ENCODE measurements around the gene MAP4K5. TPM values are rescaled to one million over a fixed set of nuclear protein-coding genes. Genes with fewer than 3 reads are reported as not detected.
"Not testable (repeated sequence)": the region's sequence is repeated elsewhere in the genome, so short reads cannot be mapped to it uniquely, and the experiment has no call there.

The MAP4K5 gene
- total RNA-seq (ENCODE audit: insufficient read depth, low replicate concordance) = 179 TPM

DNA sequence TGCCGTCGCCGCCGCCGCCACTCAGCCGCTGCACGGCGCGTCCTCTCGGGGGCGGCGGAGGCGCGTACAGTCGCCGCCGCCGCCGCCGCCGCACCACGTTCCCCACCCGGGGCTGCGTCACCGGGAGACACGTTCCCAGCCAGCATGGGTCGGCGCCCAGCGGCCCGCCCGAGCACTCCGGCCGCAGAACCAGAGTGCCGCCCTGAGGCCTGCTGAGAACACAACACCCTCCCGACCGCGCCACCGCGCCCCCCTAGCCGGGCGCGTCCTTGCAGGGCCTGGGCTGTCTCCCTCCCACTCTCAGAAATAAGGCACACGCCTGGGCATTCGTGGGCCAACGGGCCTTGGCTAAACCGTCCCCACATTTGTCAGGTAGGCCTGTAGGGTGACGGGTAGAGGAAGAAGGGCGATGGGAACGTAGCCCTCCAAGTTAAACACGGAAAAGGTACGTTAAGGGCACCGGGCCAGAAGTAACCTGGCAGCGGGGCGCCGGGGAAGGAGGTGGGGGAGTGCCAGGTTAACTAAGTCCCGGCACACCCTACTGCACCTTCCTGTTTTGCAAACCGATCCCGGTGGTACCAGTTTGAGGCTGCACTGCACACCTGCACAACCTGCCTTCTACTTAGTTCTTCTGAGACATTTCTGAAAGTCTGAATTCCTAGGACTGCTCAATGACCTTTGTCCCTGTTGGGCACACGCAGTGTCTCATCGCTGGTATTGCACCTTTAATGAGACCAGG is at the start of gene MAP4K5:
Gene MAP4K5, minus strand, starts transcription at position 68 of the 739 bp plus-strand sequence. CDS start 520 bp downstream, outside the sequence.
- peak; percentile 93 for DNase-seq (ENCODE audit: low spot score)

DNA sequence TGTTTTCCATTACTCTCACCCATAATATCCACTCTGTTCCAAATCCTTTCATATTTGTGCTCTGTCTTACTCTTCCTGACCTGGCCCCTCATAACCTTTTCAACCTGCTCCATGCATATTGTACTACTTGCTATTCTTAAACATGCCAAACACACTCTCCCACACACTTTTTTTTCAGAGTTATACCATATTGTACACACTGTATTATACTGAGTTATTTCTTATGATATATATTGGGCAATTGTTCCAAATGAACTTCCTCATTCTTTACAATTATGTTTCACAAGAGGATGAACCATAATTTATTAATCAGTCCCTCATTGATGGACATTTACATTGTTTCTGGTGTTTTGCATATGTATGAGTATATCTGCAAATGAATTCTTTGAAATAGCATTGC is 46.1 kb upstream of the MAP4K5 start:
- DNase-seq (ENCODE audit: low spot score) = no peak

DNA sequence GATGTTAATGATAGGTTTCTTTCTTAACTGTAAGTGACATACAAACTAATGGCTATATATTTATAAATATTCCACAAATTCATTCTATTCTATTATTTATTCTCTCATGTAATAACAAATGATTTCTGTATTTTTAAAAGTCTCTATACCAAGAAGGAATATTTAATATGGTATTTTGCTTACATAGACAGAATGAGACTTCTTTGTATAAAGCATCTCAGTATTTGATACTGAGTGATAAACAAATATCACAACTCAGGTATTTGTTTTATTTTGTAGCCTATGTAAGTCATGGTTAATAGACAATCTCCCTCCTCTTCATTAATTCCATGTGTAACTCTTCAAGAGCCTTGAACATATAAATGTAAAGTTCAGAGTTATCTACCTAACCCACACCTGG is 45.6 kb upstream of the MAP4K5 start:
- no peak for DNase-seq (ENCODE audit: low spot score)

DNA sequence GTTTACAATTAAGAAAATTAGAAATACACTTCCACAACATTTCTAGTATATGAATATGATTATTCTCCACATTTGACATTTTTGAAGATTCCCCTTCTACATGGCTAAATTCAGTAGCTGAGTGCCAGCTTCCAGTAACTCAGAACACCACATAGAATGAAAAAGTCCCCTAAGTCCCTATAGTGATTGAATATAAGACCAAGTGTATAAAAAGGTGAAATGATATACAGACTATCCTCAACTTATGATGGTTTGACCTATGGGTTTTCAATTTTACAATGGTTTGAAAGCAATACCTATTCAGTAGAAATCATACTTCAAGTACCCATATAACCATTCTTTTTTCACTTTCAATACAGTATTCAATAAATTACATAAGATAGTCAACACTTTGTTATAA is 43.4 kb upstream of the MAP4K5 start:
- no peak for DNase-seq (ENCODE audit: low spot score)

DNA sequence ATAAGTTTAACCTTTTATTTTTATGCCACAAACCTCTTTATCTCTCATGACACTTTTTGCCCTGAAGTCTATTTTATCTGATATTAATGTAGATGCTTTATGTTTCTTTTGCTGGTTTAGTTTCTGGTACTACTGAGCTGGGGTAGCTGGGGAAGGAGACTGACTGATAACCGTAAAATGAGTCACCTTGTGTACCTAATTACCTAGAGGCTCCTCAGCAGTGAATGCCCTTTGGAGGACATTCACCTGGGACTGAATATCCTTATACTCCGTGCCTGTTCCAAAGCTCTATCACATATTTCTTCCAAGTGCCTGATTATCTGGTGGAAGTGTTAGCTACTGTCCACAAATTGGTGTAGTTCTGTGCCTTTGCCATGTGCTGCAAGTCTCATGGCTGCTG is 41.5 kb upstream of the MAP4K5 start:
- no peak for DNase-seq (ENCODE audit: low spot score)

DNA sequence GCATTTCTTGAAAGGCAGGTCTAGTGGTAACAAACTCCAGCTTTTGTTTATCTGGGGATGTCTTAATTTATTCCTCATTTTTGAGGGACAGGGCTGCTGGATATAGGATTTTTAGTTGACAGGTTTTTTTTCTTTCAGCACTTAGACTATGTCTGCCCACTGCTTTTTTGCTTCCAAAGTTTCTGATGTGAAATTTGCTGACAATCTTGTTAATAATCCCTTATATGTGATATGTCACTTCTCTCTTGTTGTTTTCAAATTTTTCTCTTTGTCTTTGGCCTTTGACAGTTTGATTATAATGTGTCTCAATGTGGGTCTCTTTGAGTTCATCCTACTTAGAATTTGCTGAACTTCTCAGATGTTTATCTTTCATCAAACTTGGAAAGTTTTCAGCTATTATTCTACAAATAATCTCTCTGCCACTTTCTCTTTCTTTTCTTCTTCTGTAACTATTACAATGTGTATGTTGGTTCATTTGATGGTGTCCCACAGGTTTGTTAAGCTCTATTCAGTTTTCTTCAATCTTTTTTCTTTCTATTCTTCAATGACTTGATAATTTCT is 37.4 kb upstream of the MAP4K5 start:
- DNase-seq (ENCODE audit: low spot score) = no peak

DNA sequence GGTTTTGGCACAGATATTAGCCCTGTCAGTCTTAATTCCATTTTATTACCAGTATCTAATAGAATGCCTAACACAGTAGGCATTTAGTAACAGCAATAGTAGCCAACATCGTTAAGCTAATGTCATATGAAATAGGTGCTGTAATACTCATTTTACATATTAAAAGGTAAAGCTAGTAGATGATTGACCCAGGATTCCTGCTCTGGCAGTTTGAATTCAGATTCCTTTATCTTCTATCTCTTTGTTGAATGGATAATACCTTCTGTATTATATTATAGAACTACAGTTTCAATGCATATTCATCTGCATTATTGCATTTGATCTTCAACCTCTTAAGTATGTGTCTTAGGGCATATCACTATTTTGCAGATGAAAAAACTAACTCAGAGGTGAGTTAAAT is 30.5 kb upstream of the MAP4K5 start:
- DNase-seq (ENCODE audit: low spot score) = no peak

DNA sequence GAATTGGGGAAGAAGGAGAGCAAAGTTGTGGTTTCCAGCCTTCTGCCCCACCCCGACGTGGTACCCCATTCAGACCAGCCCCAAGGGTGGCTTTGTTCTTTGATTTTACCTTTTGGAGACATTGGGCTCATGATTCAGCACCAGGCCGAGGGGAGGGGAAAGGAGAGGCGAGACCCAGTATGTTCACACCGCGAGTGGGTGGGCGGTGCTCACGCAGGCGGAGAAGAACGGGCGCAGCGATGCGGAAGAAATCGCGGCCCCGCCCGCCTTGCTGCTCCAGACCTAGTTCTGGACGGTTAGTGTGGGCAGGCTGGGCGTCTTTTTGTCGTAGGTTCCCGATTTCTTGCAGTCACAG is 28.5 kb upstream of the MAP4K5 start:
- DNase-seq (ENCODE audit: low spot score) = peak; percentile 87

DNA sequence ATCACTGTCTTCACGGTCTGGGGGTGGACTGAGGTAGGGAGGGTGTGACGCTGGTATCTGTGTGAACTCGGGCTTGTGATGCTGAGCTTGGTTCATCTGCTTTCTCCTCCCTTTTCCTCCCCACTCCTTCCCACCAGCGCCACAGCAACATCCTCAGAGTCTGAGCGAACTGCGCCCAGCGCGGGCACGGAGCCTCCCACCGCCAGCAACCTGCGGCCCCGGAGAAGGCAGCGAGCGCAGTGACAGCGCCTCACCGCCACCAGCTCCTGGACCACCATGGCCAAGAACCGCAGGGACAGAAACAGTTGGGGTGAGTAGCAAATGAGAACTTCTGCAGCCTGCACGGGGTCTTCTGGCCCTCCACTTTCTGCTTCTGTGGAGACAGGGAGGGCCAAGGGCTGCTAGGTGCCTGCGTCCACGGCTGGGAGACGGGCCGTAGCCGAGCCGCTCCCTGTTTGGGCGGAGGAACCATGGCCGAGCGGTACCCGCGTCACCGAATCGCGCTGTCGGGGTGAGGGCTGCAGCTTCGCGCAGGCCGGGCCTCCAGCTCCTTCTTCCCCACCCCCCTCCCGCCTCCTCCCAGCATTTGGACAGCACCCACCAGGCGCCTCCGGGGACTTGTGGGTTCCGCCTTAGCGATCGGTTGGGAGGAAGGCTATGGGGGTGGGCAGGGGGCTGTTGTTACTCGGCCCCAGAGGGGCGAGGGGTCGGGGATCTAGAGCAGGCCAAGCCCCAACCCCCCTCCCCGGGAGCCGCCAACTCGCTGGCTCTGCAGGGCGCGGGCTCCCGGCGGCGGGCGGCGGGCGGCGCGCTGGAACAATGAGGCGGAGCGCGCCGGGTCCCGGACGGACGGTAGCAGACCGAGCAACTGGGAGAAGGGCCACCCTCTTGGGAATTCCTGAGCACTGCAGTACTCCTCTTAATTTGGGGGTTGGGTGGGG is 27.9 kb upstream of the MAP4K5 start, which contains the start of gene ATL1:
Gene ATL1, plus strand, starts transcription at position 156 of the 941 bp plus-strand sequence. Its CDS starts 121 bp downstream, at position 277.
- peak; percentile 88 for DNase-seq (ENCODE audit: low spot score)

DNA sequence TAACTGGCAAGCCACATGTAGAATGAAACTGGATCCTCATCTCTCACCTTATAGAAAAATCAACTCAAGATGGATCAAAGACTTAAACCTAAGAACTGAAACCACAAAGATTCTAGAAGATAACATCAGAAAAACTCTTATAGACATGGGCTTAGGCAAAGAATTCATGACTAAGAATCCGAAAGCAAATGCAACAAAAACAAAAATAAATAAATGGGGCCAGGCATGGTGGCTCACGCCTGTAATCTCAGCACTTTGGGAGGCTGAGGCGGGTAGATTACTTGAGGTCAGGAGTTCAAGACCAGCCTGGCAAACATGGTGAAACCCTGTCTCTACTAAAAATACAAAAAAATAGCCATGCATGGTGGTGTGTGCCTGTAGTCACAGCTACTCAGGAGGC is 20.4 kb upstream of the MAP4K5 start:
- DNase-seq (ENCODE audit: low spot score) = not testable (repeated sequence)

DNA sequence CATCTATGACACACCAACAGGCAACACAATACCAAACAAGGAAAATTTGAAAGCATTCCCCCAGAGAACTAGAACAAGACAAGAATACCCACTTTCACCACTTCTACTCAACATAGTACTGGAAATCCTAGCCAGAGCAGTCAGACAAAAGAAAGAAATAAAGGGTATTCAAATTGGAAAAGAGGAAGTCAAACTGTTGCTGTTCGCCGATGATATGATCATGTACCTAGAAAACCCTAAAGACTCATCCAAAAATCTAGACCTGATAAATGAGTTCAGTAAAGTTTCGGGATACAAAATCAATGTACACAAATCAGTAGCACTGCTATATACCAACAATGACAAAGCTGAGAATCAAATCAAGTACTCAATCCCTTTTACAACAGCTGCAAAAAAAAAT is 19.5 kb upstream of the MAP4K5 start:
- no peak for DNase-seq (ENCODE audit: low spot score)

DNA sequence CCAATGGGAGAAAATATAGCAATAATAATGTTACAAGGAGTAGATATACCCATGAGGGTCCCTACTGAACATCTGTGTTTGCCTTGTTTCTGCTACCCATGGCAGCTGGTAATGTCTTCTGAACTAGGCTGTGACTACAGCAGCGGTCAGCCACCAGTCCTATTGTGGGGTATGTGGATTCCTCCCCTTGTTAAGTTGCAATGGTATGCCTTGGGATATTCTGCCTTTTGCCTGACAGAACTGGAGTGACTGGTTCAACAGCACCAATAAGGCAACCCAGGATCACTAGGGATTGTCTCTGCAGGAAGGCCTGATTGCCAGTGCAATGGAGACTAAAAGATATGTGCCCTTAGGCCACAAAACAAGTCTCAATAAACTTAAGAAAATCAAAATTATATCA is 17.9 kb upstream of the MAP4K5 start:
- DNase-seq (ENCODE audit: low spot score) = no peak

DNA sequence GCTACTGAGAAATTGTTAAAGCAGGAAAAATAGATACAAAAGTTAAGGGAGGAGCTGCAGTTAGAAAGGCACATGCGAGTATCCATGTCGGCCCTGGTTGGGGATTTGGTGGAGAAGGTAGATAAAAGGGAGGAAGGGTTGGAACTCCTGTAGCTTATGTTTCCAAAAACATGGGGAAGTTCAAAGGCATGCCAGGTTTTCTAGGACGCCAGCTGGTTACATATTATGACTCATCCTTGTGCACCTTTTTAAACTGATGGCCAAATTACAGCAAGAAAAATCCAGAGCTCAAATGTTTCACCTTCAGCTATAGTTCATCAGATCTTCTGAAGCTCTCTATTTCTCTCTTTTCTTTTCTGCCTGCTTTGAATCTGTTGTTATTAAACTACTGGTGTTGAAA is 13.2 kb upstream of the MAP4K5 start:
- no peak for DNase-seq (ENCODE audit: low spot score)

DNA sequence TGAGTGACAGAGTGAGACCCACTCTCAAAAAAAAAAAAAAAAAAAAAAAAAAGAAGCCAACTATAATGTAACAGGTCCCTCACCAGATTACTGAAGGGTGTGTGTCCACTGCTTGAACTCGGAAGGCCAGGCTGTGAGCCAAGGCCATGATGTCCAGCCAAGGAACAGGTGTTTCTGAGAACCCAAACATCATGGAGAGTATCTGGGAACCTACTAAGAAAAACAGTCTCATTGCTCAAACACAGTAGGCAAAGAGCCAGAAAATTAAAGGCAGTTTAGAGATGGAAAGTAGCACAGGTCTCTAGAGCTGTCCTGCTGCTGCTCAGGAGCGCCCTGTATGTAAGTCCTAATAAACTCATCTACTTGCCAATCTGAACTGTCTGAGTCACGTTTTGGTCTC is 12.5 kb upstream of the MAP4K5 start:
- DNase-seq (ENCODE audit: low spot score) = no peak

DNA sequence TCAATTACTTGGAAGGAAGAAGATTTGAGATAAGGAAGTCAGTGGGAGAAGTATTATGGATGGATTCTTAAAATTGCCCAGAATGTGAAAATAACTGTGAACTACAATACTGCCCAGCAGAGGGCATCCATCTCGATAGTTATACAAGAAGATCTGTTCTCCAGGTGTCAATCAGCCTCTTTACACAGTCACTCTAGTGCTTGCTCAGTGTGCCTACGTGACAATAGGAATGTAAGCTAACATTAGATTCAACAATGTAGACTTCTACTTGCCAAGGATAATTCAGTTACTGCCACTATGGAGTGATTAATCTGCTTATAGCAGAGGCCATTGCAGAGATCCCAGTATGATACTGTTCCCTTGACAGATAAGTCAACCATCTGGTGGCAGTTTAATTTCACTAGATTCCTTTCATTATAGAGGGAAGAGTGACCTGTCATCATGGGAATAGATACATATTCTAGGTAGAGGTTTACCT is 10.6 kb upstream of the MAP4K5 start:
- DNase-seq (ENCODE audit: low spot score) = peak; percentile 24

DNA sequence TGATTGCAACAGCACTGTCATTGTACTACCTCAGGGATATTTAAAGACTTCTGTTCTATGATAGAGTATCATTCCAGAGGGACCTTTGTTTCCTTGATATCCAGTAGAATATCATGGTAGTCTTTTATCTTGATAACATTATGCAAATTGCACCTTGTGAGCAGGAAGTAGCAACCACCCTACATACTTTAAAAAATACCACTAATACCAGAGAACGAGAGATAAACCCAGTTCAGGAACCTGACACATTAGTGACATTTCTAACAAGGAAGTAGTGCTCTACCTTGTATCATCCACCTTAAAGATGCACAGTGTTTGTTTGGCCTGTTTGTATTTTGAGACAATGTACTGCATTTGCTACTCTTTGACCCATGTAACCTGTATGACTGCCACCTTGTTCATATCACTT is 8.8 kb upstream of the MAP4K5 start:
- no peak for DNase-seq (ENCODE audit: low spot score)

DNA sequence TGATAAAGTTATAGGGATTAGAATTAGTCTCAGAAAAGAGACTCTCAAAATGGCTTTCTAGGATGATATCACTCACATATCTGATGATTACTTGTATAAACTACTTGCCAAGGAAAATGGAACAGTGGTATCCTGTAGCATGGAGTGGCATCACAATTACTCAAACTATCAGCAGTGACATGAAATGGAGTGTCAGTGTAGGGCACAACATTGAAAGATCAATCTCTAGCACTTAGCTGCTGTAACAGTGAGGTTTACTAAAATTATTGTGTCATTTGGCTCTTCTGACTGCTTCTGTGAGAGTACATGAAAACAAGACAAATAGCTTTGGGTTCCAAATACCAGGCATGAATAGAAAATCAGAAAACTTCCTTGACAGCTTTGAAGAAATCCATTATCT is 6.7 kb upstream of the MAP4K5 start:
- no peak for DNase-seq (ENCODE audit: low spot score)

DNA sequence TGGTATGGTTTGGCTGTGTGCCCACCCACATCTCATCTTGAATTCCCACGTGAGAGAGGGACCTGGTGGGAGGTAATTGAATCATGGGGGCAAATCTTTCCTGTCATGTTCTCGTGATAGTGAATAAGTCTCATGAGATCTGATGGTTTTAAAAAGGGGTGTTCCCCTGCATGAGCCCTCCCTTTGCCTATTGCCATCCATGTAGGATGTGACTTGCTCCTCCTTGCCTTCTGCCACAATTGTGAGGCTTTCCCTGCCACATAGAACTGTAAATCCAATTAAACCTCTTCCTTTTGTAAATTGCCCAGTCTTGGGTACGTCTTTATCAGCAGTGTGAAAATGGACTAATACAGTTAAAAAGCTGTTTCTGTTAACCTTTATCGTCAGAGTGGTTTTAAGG is 5.7 kb upstream of the MAP4K5 start:
- DNase-seq (ENCODE audit: low spot score) = not testable (repeated sequence)

DNA sequence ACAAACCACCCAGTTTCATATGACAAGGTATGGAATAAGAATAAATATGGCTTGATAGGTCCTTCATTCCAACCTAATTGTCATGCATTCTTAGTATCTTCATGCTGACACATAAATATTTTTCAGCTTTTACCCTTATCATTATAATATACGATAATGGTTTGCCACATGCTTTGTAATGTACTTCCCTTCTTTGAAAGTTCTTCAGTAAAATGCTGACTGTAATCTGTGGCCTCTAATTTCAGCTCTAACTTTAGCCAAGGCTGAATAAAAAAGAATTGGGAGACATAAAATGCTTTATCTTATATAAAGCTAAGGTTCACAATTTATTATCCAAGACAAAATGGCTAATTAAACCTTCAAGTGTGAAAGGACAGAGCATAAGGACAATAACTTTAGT is 2.6 kb upstream of the MAP4K5 start:
- DNase-seq (ENCODE audit: low spot score) = no peak

DNA sequence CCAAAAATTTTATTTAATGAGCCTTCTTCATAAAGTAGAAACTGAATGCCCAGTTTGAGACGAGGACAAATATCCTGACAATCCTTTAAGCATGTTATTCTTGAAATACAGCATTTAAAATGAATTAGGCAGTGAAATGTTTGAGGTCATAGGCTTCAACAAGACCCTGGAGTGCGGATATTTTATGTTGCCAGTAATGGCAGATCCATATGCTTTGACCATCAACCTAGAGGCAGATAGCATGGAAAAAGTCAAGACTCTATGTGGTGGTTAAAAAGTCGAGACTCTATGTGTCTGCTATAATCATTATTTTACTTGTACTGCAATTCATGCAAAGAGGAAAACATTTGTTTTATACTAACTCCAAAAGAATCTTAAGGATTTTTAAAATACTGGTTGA is 2.0 kb upstream of the MAP4K5 start:
- DNase-seq (ENCODE audit: low spot score) = no peak

DNA sequence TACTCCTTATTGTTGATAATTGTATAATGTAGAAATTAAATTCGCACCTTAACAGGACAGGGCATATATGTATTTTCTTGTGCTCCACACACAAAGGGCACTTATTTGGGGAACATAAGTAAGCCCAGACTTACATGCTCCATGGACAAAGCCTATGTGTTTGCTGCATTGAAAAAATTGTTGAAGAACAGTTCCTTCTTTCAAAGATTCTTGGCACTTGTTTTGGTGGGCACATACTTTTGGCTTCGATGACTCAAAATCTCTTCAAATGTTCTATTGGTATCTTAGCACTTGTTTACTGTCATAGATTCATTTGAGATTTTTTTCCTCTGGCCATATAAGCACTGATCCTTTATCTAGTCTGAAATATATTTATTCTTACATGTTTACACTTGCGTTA is 1.4 kb upstream of the MAP4K5 start:
- no peak for DNase-seq (ENCODE audit: low spot score)

DNA sequence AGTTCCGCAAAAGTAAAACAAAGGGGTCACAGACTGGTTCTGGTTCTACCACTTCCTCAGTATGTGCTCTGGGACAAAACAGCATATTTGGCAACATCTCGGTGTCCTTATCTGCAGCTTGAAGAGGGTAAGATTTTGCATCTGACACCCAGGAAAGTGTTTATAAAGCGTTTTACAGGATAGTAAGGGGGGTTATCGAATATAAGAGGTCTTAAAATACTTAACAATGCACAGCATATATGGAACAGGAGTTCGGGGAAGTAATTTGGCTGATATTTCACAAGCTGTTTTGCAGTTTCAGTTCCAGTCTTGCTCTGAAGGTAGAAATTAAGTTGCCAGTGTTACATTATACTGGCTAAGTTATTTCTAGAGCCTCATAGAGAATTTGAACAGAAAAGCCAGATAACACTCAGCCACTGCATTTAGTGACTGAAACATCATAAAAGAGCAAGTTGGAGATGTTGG is 904 bp upstream of the MAP4K5 start:
- DNase-seq (ENCODE audit: low spot score) = no peak
